Stimulated activated naive CD8-positive, alpha-beta T cell treated with anti-CD3 and anti-CD28 coated beads, Interleukin-15, Interleukin-2, amounts not matched to agents 100 U/mL and 50 U/mL, for 24 hours (primary cell): Measurements from ENCODE around the gene HPD.
"Not testable (repeated sequence)": the region's sequence is repeated elsewhere in the genome, so short reads cannot be mapped to it uniquely, and the experiment has no call there.

Source experiments
- ATAC-seq: fragments of 150-1000 bp; cut with Tn5 transposase; one replicate; pipeline ENCODE4 v1.10.0; 2021
- DNase-seq: peaks from one replicate; pipeline ENCODE4 v3.0.0; 2021

Gene HPD

GRCh38 chr12:121858662-121859572, at the start of gene HPD:
Gene HPD, minus strand, starts transcription at chr12:121858859. Its CDS starts 36 bp downstream, at chr12:121858823.
- DNase-seq (no peak), ATAC-seq (no peak)

- no peak for ATAC-seq
Measured at GRCh38 chr12:121905746-121906145, 47.1 kb upstream of the HPD start.

GRCh38 chr12:121903202-121903601, 44.5 kb upstream of the HPD start:
- DNase-seq (no peak), ATAC-seq (peak; percentile 28)

More at GRCh38 chr12:121905746-121906145, 47.1 kb upstream of the HPD start:
- no peak for DNase-seq

GRCh38 chr12:121899590-121899989, 40.9 kb upstream of the HPD start:
- ATAC-seq: no peak
- DNase-seq: no peak

- no peak for ATAC-seq
Measured at GRCh38 chr12:121898287-121898686, 39.6 kb upstream of the HPD start.

GRCh38 chr12:121894633-121895032, 36.0 kb upstream of the HPD start:
- no peak for ATAC-seq

More at GRCh38 chr12:121898287-121898686, 39.6 kb upstream of the HPD start:
- no peak for DNase-seq

GRCh38 chr12:121893961-121894460, 35.4 kb upstream of the HPD start:
- ATAC-seq (peak; percentile 66), DNase-seq (no peak)

More at GRCh38 chr12:121894633-121895032, 36.0 kb upstream of the HPD start:
- DNase-seq: no peak

GRCh38 chr12:121892673-121893561, 34.3 kb upstream of the HPD start:
- ATAC-seq: no peak
- no peak for DNase-seq

- not testable (repeated sequence) for DNase-seq, ATAC-seq
Measured at GRCh38 chr12:121889661-121890060, 31.0 kb upstream of the HPD start.

- ATAC-seq (no peak), DNase-seq (peak; percentile 25)
Measured at GRCh38 chr12:121889274-121889624, 30.6 kb upstream of the HPD start.

GRCh38 chr12:121888478-121889273, 30.0 kb upstream of the HPD start, which contains the start of gene PSMD9:
Gene PSMD9, plus strand, starts transcription at chr12:121888790. Its CDS starts 67 bp downstream, at chr12:121888857.
- peak; percentile 95 for ATAC-seq
- peak; percentile 100 for DNase-seq

- DNase-seq: no peak
- no peak for ATAC-seq
Measured at GRCh38 chr12:121888083-121888477, 29.4 kb upstream of the HPD start.

GRCh38 chr12:121885129-121885528, 26.5 kb upstream of the HPD start:
- not testable (repeated sequence) for ATAC-seq, DNase-seq

GRCh38 chr12:121883315-121883660, 24.6 kb upstream of the HPD start:
- no peak for ATAC-seq
- no peak for DNase-seq

GRCh38 chr12:121876080-121876447, 17.4 kb upstream of the HPD start:
- not testable (repeated sequence) for ATAC-seq, DNase-seq

GRCh38 chr12:121875582-121875981, 16.9 kb upstream of the HPD start:
- ATAC-seq: no peak
- DNase-seq: no peak

GRCh38 chr12:121874071-121874470, 15.4 kb upstream of the HPD start:
- DNase-seq: no peak

GRCh38 chr12:121873216-121873569, 14.5 kb upstream of the HPD start:
- ATAC-seq (no peak), DNase-seq (no peak)

More at GRCh38 chr12:121874071-121874470, 15.4 kb upstream of the HPD start:
- no peak for ATAC-seq

- ATAC-seq (peak; percentile 83), DNase-seq (no peak)
Measured at GRCh38 chr12:121872546-121873215, 14.0 kb upstream of the HPD start.

GRCh38 chr12:121871467-121871866, 12.8 kb upstream of the HPD start:
- ATAC-seq (no peak), DNase-seq (no peak)

- ATAC-seq: not testable (repeated sequence)
Measured at GRCh38 chr12:121869229-121869628, 10.6 kb upstream of the HPD start.

More at GRCh38 chr12:121869229-121869628, 10.6 kb upstream of the HPD start:
- DNase-seq: not testable (repeated sequence)
